Measurements from ENCODE around the gene EXOC1.
A peak's percentile ranks its signal among the peaks of the same experiment; 100 is the strongest.

The EXOC1 gene

GRCh38 chr4:55951191-55951922, 97.9 kb downstream of the EXOC1 start:
- Histone ChIP-seq H3K79me2 (ENCODE audit: insufficient read depth, low read length) (peaks cover 37% of the 10 kb centered on the region), H3K36me3 (ENCODE audit: insufficient read depth, low read length) (peaks cover 12% of the 10 kb centered on the region; the same call in 1 of the 2 replicates)
- TF ChIP-seq EZH2phosphoT487 (IDR thresholded peaks at IDR 0.05; ENCODE audit: borderline replicate concordance) (no peak), CTCF (conservative IDR thresholded peaks at IDR 0.05; ENCODE audit: low read length) (no peak)

More at GRCh38 chr4:55951191-55951922, 97.9 kb downstream of the EXOC1 start:
- H2AFZ ChIP-seq (ENCODE audit: low read length): no peak overlapping the region
- no peaks in the 10 kb centered on the region for H3F3A ChIP-seq (ENCODE audit: low read depth)
- H3K4me2 ChIP-seq (ENCODE audit: low read depth, low read length, poor library complexity, severe bottlenecking): peak overlapping the region; percentile 89
- no peaks in the 10 kb centered on the region for H3K9me2 ChIP-seq (replicated peaks; ENCODE audit: low read depth, low read length)
- H3K27me3 ChIP-seq (ENCODE audit: insufficient read depth, low read length, poor library complexity, severe bottlenecking): no peaks in the 10 kb centered on the region
- no peak overlapping the region for H3K9ac ChIP-seq (ENCODE audit: low read depth, low read length, poor library complexity, severe bottlenecking)
- H4K20me1 ChIP-seq (ENCODE audit: insufficient read depth, low read length, poor library complexity, severe bottlenecking): no peaks in the 10 kb centered on the region
- H3K9me3 ChIP-seq (ENCODE audit: insufficient read depth, low read depth, low read length): no peaks in the 10 kb centered on the region
- H3K4me3 ChIP-seq (ENCODE audit: low read length, poor library complexity, severe bottlenecking): peak overlapping the region; percentile 83
- peaks cover 52% of the 10 kb centered on the region for H3K4me1 ChIP-seq (ENCODE audit: insufficient read depth, low read length, poor library complexity, severe bottlenecking)
